HepG2 (cell line): ENCODE data around the gene ARG2. TPM values are rescaled to one million over a fixed set of nuclear protein-coding genes. Genes with fewer than 3 reads are reported as not detected.

Experiments
- ATF3 ChIP-seq: sonication (generic); formaldehyde crosslinking; IDR thresholded peaks from 2 replicates; pipeline ENCODE4 v1.4.0; 2020; ENCODE audit warnings: missing genetic modification reagents
- BCL6 ChIP-seq: IDR thresholded peaks from 2 replicates; pipeline ENCODE4 v1.6.1; 2016; ENCODE audit warnings: missing genetic modification reagents, missing compliant biosample characterization
- BCLAF1 ChIP-seq: fragments of 450-650 bp; IDR thresholded peaks from 2 replicates; pipeline ENCODE4 v1.6.1; 2017; ENCODE audit warnings: mild to moderate bottlenecking
- EHMT2 ChIP-seq: fragments of 200-600 bp; sonication (generic); IDR thresholded peaks from 2 replicates; pipeline ENCODE4 v1.7.0; 2017; ENCODE audit warnings: antibody characterized with exemption, low read depth, low read length, borderline replicate concordance
- GMEB2 ChIP-seq: IDR thresholded peaks from 2 replicates; pipeline ENCODE4 v1.6.1; 2016; ENCODE audit warnings: missing biosample characterization, missing genetic modification reagents, low read depth
- HMGA1 ChIP-seq: sonication (generic); formaldehyde crosslinking; conservative IDR thresholded peaks from 2 replicates; pipeline ENCODE4 v1.4.0; 2020; ENCODE audit warnings: missing genetic modification reagents
- KLF15 ChIP-seq: sonication (generic); formaldehyde crosslinking; IDR thresholded peaks from 2 replicates; pipeline ENCODE4 v1.8.1; 2023; ENCODE audit warnings: borderline replicate concordance, mild to moderate bottlenecking, inconsistent platforms, missing genetic modification reagents, mixed read lengths
- KLF16 ChIP-seq, 2 experiments: sonication (generic) in 1 of 2; formaldehyde crosslinking in 1 of 2; IDR thresholded peaks; 2 replicates each; pipeline versions ENCODE4 v1.6.1 to v1.8.0; 2016 to 2023; ENCODE audit warnings: missing genetic modification reagents in 2 of 2, missing compliant biosample characterization in 1 of 2
- KMT2A ChIP-seq: sonication (generic); formaldehyde crosslinking; IDR thresholded peaks from 2 replicates; pipeline ENCODE4 v1.4.0; 2020; ENCODE audit warnings: missing genetic modification reagents
- MATR3 ChIP-seq: sonication (generic); formaldehyde crosslinking; IDR thresholded peaks from 2 replicates; pipeline ENCODE4 v1.4.0; 2020; ENCODE audit warnings: missing genetic modification reagents
- MYC ChIP-seq: sonication (generic); formaldehyde crosslinking; IDR thresholded peaks from 2 replicates; pipeline ENCODE4 v1.9.0; 2021; ENCODE audit warnings: missing genetic modification reagents, borderline replicate concordance
- NR2C2 ChIP-seq: sonication (generic); formaldehyde crosslinking; IDR thresholded peaks from 2 replicates; pipeline ENCODE4 v1.4.0; 2020; ENCODE audit warnings: missing genetic modification reagents, mild to moderate bottlenecking, moderate library complexity, borderline replicate concordance
- NR2F2 ChIP-seq: IDR thresholded peaks from 2 replicates; pipeline ENCODE4 v1.6.1; 2012; ENCODE audit warnings: low read depth, inconsistent platforms, borderline replicate concordance
- SAP130 ChIP-seq: IDR thresholded peaks from 2 replicates; pipeline ENCODE4 v1.6.1; 2016; ENCODE audit warnings: low read depth
- SATB2 ChIP-seq: sonication (generic); formaldehyde crosslinking; IDR thresholded peaks from 2 replicates; pipeline ENCODE4 v1.5.0; 2020; ENCODE audit warnings: missing genetic modification reagents
- SP4 ChIP-seq: sonication (generic); formaldehyde crosslinking; IDR thresholded peaks from 2 replicates; pipeline ENCODE4 v1.8.1; 2023; ENCODE audit warnings: mild to moderate bottlenecking, missing genetic modification reagents
- STAT5B ChIP-seq: sonication (generic); formaldehyde crosslinking; IDR thresholded peaks from 2 replicates; pipeline ENCODE4 v1.4.0; 2020; ENCODE audit warnings: missing genetic modification reagents
- ZGPAT ChIP-seq: IDR thresholded peaks from 2 replicates; pipeline ENCODE4 v1.6.1; 2016; ENCODE audit warnings: mild to moderate bottlenecking
- ZNF543 ChIP-seq: sonication (generic); formaldehyde crosslinking; IDR thresholded peaks from 2 replicates; pipeline ENCODE4 v1.4.0; 2020; ENCODE audit warnings: mild to moderate bottlenecking, missing genetic modification reagents
- ZNF850 ChIP-seq: sonication (generic); formaldehyde crosslinking; conservative IDR thresholded peaks from 2 replicates; pipeline ENCODE4 v1.9.0; 2021; ENCODE audit warnings: mild to moderate bottlenecking, missing genetic modification reagents
- ZSCAN30 ChIP-seq: sonication (generic); formaldehyde crosslinking; IDR thresholded peaks from 2 replicates; pipeline ENCODE4 v1.5.0; 2020; ENCODE audit warnings: mild to moderate bottlenecking, missing genetic modification reagents
- polyA plus RNA-seq, 8 experiments: library from polyadenylated mRNA; depleted of rRNA in 3 of 8; stranded (reverse) in 7 of 8; unstranded in 1 of 8; fragments of >200 nt; fragmentation: Illumina TruSeq in 4 of 8; extraction: Trizol in 4 of 8; gene quantifications; 2 replicates each; pipeline versions ENCODE4 v1.2.1 to v1.2.3, GENCODE V29; 2011 to 2016; ENCODE audit warnings: low read depth in 4 of 8, missing spikeins in 1 of 8, mixed read lengths in 1 of 8; ENCODE audit not compliant: insufficient read depth in 1 of 8
- total RNA-seq, 5 experiments: library from RNA; depleted of rRNA; stranded (reverse); fragments of >200 nt; fragmentation: Illumina TruSeq; extraction: Trizol; gene quantifications; 2 replicates each; pipeline ENCODE4 v1.2.3, GENCODE V29; 2016; ENCODE audit warnings: low read depth in 1 of 5
- TF ChIP-seq, protein P1 (sequence below): sonication (generic); formaldehyde crosslinking; IDR thresholded peaks from 2 replicates; pipeline ENCODE4 v1.8.0; 2022; ENCODE audit warnings: mild to moderate bottlenecking, missing genetic modification reagents, moderate library complexity
- TF ChIP-seq, protein P2 (sequence below): sonication (generic); formaldehyde crosslinking; IDR thresholded peaks from 2 replicates; pipeline ENCODE4 v1.5.1; 2020; ENCODE audit warnings: missing genetic modification reagents, mild to moderate bottlenecking, borderline replicate concordance

Gene ARG2
- total and polyA plus RNA-seq, 2 of the 13 experiments (the other 11 are each of a cell fraction or from before 2014, with no cell fraction given), result 37.5 to 73.6 TPM

- TF ChIP-seq ZGPAT (CRISPR knock-in tag) (no peak), GMEB2 (CRISPR knock-in tag) (no peak), BCL6 (no peak), BCLAF1 (no peak), ATF3 (no peak), SP4 (CRISPR knock-in tag) (0 out of 2 replicates have a peak, but pooled peaks have one; percentile 8), KLF16 (CRISPR knock-in tag; IDR thresholded peaks at IDR 0.05) (peak in 1 of 2 experiments; percentile 61; a peak in 2 of 4 replicates), MATR3 (CRISPR knock-in tag) (no peak), STAT5B (CRISPR knock-in tag) (no peak), SAP130 (CRISPR knock-in tag) (peak; percentile 84), NR2F2 (no peak), EHMT2 (no peak), KLF15 (CRISPR knock-in tag) (no peak), SATB2 (CRISPR knock-in tag) (0 out of 2 replicates have a peak, but pooled peaks have one; percentile 48), MYC (CRISPR knock-in tag) (peak; percentile 36; the same call in 1 of the 2 replicates), NR2C2 (CRISPR knock-in tag) (no peak), ZNF850 (no peak), ZSCAN30 (CRISPR knock-in tag) (no peak), HMGA1 (CRISPR knock-in tag) (no peak), ZNF543 (CRISPR knock-in tag) (no peak), KMT2A (CRISPR knock-in tag) (no peak)
- TF ChIP-seq, protein P1, sequence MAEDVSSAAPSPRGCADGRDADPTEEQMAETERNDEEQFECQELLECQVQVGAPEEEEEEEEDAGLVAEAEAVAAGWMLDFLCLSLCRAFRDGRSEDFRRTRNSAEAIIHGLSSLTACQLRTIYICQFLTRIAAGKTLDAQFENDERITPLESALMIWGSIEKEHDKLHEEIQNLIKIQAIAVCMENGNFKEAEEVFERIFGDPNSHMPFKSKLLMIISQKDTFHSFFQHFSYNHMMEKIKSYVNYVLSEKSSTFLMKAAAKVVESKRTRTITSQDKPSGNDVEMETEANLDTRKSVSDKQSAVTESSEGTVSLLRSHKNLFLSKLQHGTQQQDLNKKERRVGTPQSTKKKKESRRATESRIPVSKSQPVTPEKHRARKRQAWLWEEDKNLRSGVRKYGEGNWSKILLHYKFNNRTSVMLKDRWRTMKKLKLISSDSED, result no peak
- TF ChIP-seq, protein P2, sequence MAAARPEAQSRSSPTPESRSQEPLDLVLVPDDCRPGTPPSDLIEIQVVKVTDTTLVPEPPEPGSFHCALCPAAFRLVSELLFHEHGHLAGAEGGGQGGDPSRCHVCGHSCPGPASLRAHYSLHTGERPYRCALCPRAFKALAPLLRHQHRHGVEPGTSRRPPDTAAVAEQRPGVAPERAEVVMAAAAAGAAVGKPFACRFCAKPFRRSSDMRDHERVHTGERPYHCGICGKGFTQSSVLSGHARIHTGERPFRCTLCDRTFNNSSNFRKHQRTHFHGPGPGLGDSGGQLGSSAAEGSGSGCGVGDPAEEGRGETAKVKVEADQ (CRISPR knock-in tag), result 0 out of 2 replicates have a peak, but pooled peaks have one; percentile 59
Measured at GRCh38 chr14:67694791-67695393, 75.2 kb downstream of the ARG2 start (continued).
